Liver (tissue), 9 donors: ENCODE results near the gene PTPRN. TPM values are rescaled to one million over a fixed set of nuclear protein-coding genes. Genes with fewer than 3 reads are reported as not detected.

Experiments
- DNase-seq: peaks from one replicate; pipeline ENCODE4 v3.0.0-alpha.2; 2017; ENCODE audit warnings: low spot score
- H3K27ac ChIP-seq, 2 donors: one replicate each; pipeline ENCODE4 v1.7.0; 2013; ENCODE audit warnings: inconsistent platforms in 2 of 2, low read length in 2 of 2, control low read depth in 1 of 2, low read depth in 1 of 2, mild to moderate bottlenecking in 1 of 2
- H3K27me3 ChIP-seq, 4 donors: one replicate each; pipeline versions ENCODE4 v1.6.1 to v1.7.0; 2013; ENCODE audit warnings: low read length in 3 of 4, inconsistent platforms in 1 of 4, mild to moderate bottlenecking in 1 of 4, moderate library complexity in 1 of 4; ENCODE audit not compliant: control insufficient read depth in 4 of 4, insufficient read depth in 4 of 4
- H3K36me3 ChIP-seq, 4 donors: one replicate each; pipeline versions ENCODE4 v1.6.1 to v1.7.0; 2013; ENCODE audit warnings: low read length in 3 of 4, mild to moderate bottlenecking in 3 of 4, low read depth in 1 of 4, moderate library complexity in 1 of 4; ENCODE audit not compliant: control insufficient read depth in 4 of 4, insufficient read depth in 3 of 4
- H3K4me1 ChIP-seq, 4 donors: one replicate each; pipeline versions ENCODE4 v1.6.1 to v1.7.0; 2013; ENCODE audit warnings: low read length in 3 of 4, mild to moderate bottlenecking in 3 of 4, moderate library complexity in 1 of 4; ENCODE audit not compliant: control insufficient read depth in 4 of 4, insufficient read depth in 4 of 4
- H3K4me3 ChIP-seq, 3 donors: one replicate each; pipeline versions ENCODE4 v1.6.1 to v1.7.0; 2013; ENCODE audit warnings: low read length in 3 of 3, control low read depth in 1 of 3, low read depth in 1 of 3, mild to moderate bottlenecking in 1 of 3
- H3K9ac ChIP-seq, 2 donors: one replicate each; pipeline ENCODE4 v1.7.0; 2013; ENCODE audit warnings: low read length in 2 of 2, mild to moderate bottlenecking in 2 of 2, moderate library complexity in 2 of 2, control low read depth in 1 of 2, low read depth in 1 of 2
- H3K9me3 ChIP-seq, 4 donors: one replicate each; pipeline versions ENCODE4 v1.6.1 to v1.7.0; 2013; ENCODE audit warnings: low read length in 3 of 4; ENCODE audit not compliant: control insufficient read depth in 4 of 4
- ATF3 ChIP-seq: IDR thresholded peaks from 2 replicates; pipeline ENCODE4 v1.6.1; 2016; ENCODE audit warnings: antibody characterized with exemption
- CTCF ChIP-seq: fragments of 150-350 bp; IDR thresholded peaks from 2 replicates; pipeline ENCODE4 v1.5.1; 2017; ENCODE audit warnings: improper control_type of control experiment, low read depth, low read length; ENCODE audit not compliant: missing input control
- HNF4A ChIP-seq, 2 donors: conservative IDR thresholded peaks; 2 replicates each; pipeline ENCODE4 v1.6.1; 2016; ENCODE audit warnings: antibody characterized with exemption in 2 of 2, mild to moderate bottlenecking in 2 of 2
- NR2F2 ChIP-seq: IDR thresholded peaks from 2 replicates; pipeline ENCODE4 v1.6.1; 2016; ENCODE audit warnings: antibody characterized with exemption
- RAD21 ChIP-seq, 2 donors: IDR thresholded peaks; 2 replicates each; pipeline ENCODE4 v1.6.1; 2016; ENCODE audit warnings: antibody characterized with exemption in 2 of 2, mild to moderate bottlenecking in 2 of 2
- WGBS: extraction: QIAGEN DNeasy Blood & Tissue Kit; methylation state at CpG from one replicate; pipeline ENCODE4 v1.1.7; 2013; 5-methylcytosine and 5-hydroxymethylcytosine counted together
- polyA plus RNA-seq, 2 donors: library from polyadenylated mRNA; stranded (reverse) in 1 of 2; unstranded in 1 of 2; fragments of 200-250 nt in 1 of 2; fragments of >200 nt in 1 of 2; fragmentation: Nextera tagmentation in 1 of 2; extraction: Ambion mirVana in 1 of 2; gene quantifications; one replicate each; pipeline versions ENCODE4 v1.2.1 to v1.2.3, GENCODE V29; 2013 to 2015
- total RNA-seq, 2 donors: library from RNA; depleted of rRNA; stranded (reverse); fragments of >200 nt; gene quantifications; one replicate each; pipeline ENCODE4 v1.2.3, GENCODE V29; 2014
- TF ChIP-seq, protein P1 (sequence below): IDR thresholded peaks from 2 replicates; pipeline ENCODE4 v1.6.1; 2016; ENCODE audit warnings: antibody characterized with exemption, mild to moderate bottlenecking
- TF ChIP-seq, protein P2 (sequence below): IDR thresholded peaks from 2 replicates; pipeline ENCODE4 v1.6.1; 2016; ENCODE audit warnings: antibody characterized with exemption
- donor health status: healthy.
- donor health status: healthy.
- donor health status: healthy.
- donor health status: healthy.
- donor health status: healthy.

The PTPRN gene
- total and polyA plus RNA-seq, 4 donors, result 2.2 TPM; not detected in 3

GRCh38 chr2:219331560-219332213 is 22.5 kb upstream of the PTPRN start:
- no peak overlapping the region for H3K4me3 ChIP-seq
- H3K4me1 ChIP-seq, result no peaks in the 10 kb centered on the region
- peaks cover 2 to 12% (median 4%) of the 10 kb centered on the region in 4 donors for H3K27me3 ChIP-seq
- H3K9ac ChIP-seq, result no peak overlapping the region
- 16% methylated on average over 39 of the region's 39 CpGs for WGBS
- peak; percentile 63 for DNase-seq
- TF ChIP-seq, protein P1, sequence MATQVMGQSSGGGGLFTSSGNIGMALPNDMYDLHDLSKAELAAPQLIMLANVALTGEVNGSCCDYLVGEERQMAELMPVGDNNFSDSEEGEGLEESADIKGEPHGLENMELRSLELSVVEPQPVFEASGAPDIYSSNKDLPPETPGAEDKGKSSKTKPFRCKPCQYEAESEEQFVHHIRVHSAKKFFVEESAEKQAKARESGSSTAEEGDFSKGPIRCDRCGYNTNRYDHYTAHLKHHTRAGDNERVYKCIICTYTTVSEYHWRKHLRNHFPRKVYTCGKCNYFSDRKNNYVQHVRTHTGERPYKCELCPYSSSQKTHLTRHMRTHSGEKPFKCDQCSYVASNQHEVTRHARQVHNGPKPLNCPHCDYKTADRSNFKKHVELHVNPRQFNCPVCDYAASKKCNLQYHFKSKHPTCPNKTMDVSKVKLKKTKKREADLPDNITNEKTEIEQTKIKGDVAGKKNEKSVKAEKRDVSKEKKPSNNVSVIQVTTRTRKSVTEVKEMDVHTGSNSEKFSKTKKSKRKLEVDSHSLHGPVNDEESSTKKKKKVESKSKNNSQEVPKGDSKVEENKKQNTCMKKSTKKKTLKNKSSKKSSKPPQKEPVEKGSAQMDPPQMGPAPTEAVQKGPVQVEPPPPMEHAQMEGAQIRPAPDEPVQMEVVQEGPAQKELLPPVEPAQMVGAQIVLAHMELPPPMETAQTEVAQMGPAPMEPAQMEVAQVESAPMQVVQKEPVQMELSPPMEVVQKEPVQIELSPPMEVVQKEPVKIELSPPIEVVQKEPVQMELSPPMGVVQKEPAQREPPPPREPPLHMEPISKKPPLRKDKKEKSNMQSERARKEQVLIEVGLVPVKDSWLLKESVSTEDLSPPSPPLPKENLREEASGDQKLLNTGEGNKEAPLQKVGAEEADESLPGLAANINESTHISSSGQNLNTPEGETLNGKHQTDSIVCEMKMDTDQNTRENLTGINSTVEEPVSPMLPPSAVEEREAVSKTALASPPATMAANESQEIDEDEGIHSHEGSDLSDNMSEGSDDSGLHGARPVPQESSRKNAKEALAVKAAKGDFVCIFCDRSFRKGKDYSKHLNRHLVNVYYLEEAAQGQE, result peak; percentile 99
- TF ChIP-seq NR2F2, result no peak
- peaks cover 0 to 11% (median 2%) of the 10 kb centered on the region in 4 donors for H3K9me3 ChIP-seq
- H3K27ac ChIP-seq, result no peak overlapping the region
- no peaks in the 10 kb centered on the region for H3K36me3 ChIP-seq

GRCh38 chr2:219327719-219328118 is 18.5 kb upstream of the PTPRN start:
- DNase-seq, result no peak
- no peak overlapping the region for H3K27ac ChIP-seq
- peaks cover 0 to 12% (median 4%) of the 10 kb centered on the region in 4 donors for H3K27me3 ChIP-seq
- H3K4me1 ChIP-seq, result no peaks in the 10 kb centered on the region
- 39% methylated on average over 2 of the region's 2 CpGs for WGBS
- H3K9ac ChIP-seq, result no peak overlapping the region
- no peak overlapping the region for H3K4me3 ChIP-seq
- H3K9me3 ChIP-seq, result peaks cover 0 to 11% (median 0%) of the 10 kb centered on the region in 4 donors
- no peak for TF ChIP-seq ATF3
- TF ChIP-seq RAD21 (IDR thresholded peaks at IDR 0.05), result no peak
- TF ChIP-seq, protein P1, result no peak
- TF ChIP-seq CTCF, result no peak
- no peak for TF ChIP-seq HNF4A (conservative IDR thresholded peaks at IDR 0.05)
- TF ChIP-seq, protein P2, sequence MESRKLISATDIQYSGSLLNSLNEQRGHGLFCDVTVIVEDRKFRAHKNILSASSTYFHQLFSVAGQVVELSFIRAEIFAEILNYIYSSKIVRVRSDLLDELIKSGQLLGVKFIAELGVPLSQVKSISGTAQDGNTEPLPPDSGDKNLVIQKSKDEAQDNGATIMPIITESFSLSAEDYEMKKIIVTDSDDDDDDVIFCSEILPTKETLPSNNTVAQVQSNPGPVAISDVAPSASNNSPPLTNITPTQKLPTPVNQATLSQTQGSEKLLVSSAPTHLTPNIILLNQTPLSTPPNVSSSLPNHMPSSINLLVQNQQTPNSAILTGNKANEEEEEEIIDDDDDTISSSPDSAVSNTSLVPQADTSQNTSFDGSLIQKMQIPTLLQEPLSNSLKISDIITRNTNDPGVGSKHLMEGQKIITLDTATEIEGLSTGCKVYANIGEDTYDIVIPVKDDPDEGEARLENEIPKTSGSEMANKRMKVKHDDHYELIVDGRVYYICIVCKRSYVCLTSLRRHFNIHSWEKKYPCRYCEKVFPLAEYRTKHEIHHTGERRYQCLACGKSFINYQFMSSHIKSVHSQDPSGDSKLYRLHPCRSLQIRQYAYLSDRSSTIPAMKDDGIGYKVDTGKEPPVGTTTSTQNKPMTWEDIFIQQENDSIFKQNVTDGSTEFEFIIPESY, result no peak
- H3K36me3 ChIP-seq, result no peaks in the 10 kb centered on the region
